MM.1S (cell line): ENCODE measurements around the gene ENO1.

Source experiments
- CTCF ChIP-seq: fragments of 300-600 bp; sonication (generic); IDR thresholded peaks from 2 replicates; pipeline ENCODE4 v1.5.1; 2016; ENCODE audit warnings: antibody characterized with exemption, low read length, mixed read lengths
- EZH2 ChIP-seq: fragments of 300-600 bp; sonication (generic); optimal IDR thresholded peaks from 2 replicates; pipeline ENCODE3; 2017; ENCODE audit warnings: low read depth, mild to moderate bottlenecking, antibody characterized with exemption, low read length, mixed read lengths
- EZH2phosphoT487 ChIP-seq: fragments of 300-600 bp; sonication (generic); IDR thresholded peaks from 2 replicates; pipeline ENCODE4 v1.6.1; 2018; ENCODE audit warnings: antibody characterized with exemption, low read length

GRCh38 chr1:8831340-8831739, 47.1 kb downstream of the ENO1 start:
- TF ChIP-seq CTCF = 0 out of 2 replicates have a peak, but pooled peaks have one; percentile 10
- TF ChIP-seq EZH2phosphoT487 = no peak
- no peak for TF ChIP-seq EZH2
